ENCODE measurements around the gene S100A4.

The S100A4 gene

GRCh38 chr1:153561466-153561985 is 15.9 kb upstream of the S100A4 start:
- no peaks in the 10 kb centered on the region for H3K27me3 Mint-ChIP-seq
- H3K4me1 Mint-ChIP-seq (ENCODE audit: low read depth), result peaks cover 13% of the 10 kb centered on the region
- no peaks in the 10 kb centered on the region for H3K36me3 Mint-ChIP-seq (ENCODE audit: low read depth)
- H3K4me3 Mint-ChIP-seq, result no peak overlapping the region
- no peak for DNase-seq
- peak overlapping the region; percentile 40 for H3K27ac Mint-ChIP-seq
- no peaks in the 10 kb centered on the region for H3K9me3 Mint-ChIP-seq

DNA sequence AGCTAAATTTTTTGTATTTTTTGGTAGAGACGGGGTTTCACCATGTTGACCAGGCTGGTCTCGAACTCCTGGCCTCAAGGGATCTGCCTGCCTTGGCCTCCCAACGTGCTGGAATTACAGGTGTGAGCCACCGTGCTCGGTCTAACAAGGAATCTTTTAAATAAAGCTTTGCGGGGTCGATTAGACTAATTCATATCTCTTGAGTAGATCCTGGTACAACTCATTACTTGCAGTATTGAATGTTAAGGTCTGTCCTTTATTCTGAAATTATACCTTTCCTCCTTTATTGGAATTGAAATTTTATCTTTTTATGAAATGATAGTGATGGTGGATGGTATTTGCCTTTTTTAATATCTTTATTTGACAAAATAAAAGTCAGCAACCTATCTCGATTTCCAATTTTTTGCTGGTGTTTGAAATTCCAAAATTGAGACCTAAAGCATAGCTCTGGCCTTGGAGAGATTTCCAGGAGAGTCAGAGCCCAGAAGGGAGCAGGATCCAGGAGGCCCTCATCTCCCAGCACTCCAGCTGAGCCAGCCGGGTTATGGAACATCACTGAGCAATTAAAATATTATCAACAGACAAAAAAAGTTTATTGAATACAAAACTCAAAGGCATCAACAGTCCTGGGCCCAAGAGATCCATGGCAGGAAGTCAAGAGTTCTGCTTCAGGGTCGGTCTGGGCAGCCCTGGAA is 15.3 kb upstream of the S100A4 start:
- Mint-ChIP-seq H3K27ac (peak overlapping the region; percentile 40), H3K36me3 (ENCODE audit: low read depth) (no peaks in the 10 kb centered on the region), H3K9me3 (no peaks in the 10 kb centered on the region), H3K4me3 (no peak overlapping the region), H3K27me3 (no peaks in the 10 kb centered on the region), H3K4me1 (ENCODE audit: low read depth) (peaks cover 8% of the 10 kb centered on the region)
- no peak for DNase-seq

DNA sequence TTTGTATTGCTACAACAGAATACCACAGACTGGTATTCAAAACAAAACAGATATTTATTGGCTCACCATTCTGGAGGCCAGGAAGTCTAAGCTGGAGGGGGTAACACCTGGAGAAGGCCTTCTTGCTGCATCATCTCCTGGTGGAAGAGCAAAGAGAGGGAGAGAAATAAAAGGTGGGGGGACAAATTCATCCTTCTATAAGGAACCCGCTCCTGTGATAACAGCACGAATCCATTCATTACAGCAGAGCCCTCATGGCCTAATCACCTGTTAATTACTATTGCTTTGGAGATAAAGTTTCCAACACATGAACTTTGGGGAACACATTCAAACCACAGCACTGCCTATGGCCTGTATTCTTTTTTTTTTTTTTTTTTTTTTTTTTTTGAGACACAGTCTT is 14.6 kb upstream of the S100A4 start:
- Mint-ChIP-seq H3K27me3 (no peaks in the 10 kb centered on the region), H3K4me1 (ENCODE audit: low read depth) (peaks cover 1% of the 10 kb centered on the region), H3K4me3 (no peak overlapping the region), H3K9me3 (no peaks in the 10 kb centered on the region), H3K36me3 (ENCODE audit: low read depth) (no peaks in the 10 kb centered on the region), H3K27ac (no peak overlapping the region)
- DNase-seq, result no peak

- H3K36me3 Mint-ChIP-seq (ENCODE audit: low read depth), result no peaks in the 10 kb centered on the region
- DNase-seq, result no peak
- H3K4me1 Mint-ChIP-seq (ENCODE audit: low read depth), result no peaks in the 10 kb centered on the region
- H3K27me3 Mint-ChIP-seq, result no peaks in the 10 kb centered on the region
- H3K9me3 Mint-ChIP-seq, result no peaks in the 10 kb centered on the region
- no peak overlapping the region for H3K4me3 Mint-ChIP-seq
- no peak overlapping the region for H3K27ac Mint-ChIP-seq
Observed at GRCh38 chr1:153557877-153558276, 12.3 kb upstream of the S100A4 start.

DNA sequence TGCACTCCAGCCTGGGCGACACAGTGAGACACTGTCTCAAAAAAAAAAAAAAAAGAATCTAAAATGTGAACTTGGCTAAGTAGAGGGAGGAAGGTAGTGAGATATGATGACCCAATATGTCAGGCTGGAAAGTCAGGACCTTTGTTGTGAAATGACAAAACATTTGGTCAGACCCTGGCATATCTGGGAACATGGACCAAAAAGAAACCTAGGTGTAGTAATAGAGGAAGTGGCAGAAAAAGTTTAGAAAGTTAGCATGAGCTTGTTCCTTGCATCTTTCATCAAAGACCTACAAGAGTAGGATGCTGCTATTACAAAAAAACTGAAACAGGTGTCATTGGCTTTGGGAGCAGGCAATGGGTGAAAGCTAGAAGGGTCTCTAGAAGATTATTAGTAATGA is 10.7 kb upstream of the S100A4 start:
- Mint-ChIP-seq H3K4me3 (no peak overlapping the region), H3K4me1 (ENCODE audit: low read depth) (no peaks in the 10 kb centered on the region), H3K36me3 (ENCODE audit: low read depth) (no peaks in the 10 kb centered on the region), H3K9me3 (no peaks in the 10 kb centered on the region), H3K27me3 (no peaks in the 10 kb centered on the region), H3K27ac (no peak overlapping the region)
- DNase-seq, result no peak

DNA sequence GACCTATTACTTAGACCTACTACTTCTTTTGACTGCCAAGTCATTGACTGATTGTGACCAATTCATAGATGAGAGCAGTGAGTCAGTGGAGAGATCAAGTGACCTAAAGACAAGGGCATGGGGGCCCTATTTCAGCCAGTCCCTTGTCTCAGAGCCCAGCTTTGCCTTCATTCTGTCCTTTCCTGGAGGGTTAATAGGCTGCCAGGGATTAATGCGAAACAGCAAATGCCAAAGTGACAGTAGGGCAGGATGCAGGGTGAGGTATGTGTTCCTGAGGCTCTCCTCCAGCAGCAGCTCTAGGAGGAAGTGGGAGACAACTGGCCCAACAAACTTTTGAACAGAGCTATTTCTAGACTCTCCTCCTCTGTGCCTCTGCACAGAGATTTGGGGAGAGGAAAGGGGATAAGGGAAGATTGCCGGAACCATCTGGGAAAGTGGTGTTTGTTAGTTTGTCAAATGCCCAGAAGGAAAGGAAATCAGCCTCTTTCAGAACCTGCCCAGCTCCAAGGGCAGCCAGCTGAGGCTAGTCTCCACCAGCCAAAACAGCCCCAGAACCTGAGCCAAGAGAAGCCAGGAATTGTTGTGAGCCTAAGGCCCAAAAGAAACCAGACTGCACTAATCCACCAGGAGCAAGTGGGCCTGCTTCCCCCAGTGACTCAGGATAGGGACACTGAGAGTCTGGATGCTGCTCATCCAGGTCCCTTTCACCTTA is 8.4 kb upstream of the S100A4 start:
- no peak for DNase-seq
- H3K36me3 Mint-ChIP-seq (ENCODE audit: low read depth), result no peaks in the 10 kb centered on the region
- H3K9me3 Mint-ChIP-seq, result no peaks in the 10 kb centered on the region
- no peak overlapping the region for H3K27ac Mint-ChIP-seq
- no peaks in the 10 kb centered on the region for H3K4me1 Mint-ChIP-seq (ENCODE audit: low read depth)
- no peaks in the 10 kb centered on the region for H3K27me3 Mint-ChIP-seq
- H3K4me3 Mint-ChIP-seq, result no peak overlapping the region

- Mint-ChIP-seq H3K36me3 (ENCODE audit: low read depth) (no peaks in the 10 kb centered on the region), H3K27ac (no peak overlapping the region), H3K9me3 (no peaks in the 10 kb centered on the region), H3K4me1 (ENCODE audit: low read depth) (peaks cover 7% of the 10 kb centered on the region), H3K27me3 (no peaks in the 10 kb centered on the region), H3K4me3 (no peak overlapping the region)
- DNase-seq, result no peak
Observed at GRCh38 chr1:153553096-153553495, 7.5 kb upstream of the S100A4 start.

DNA sequence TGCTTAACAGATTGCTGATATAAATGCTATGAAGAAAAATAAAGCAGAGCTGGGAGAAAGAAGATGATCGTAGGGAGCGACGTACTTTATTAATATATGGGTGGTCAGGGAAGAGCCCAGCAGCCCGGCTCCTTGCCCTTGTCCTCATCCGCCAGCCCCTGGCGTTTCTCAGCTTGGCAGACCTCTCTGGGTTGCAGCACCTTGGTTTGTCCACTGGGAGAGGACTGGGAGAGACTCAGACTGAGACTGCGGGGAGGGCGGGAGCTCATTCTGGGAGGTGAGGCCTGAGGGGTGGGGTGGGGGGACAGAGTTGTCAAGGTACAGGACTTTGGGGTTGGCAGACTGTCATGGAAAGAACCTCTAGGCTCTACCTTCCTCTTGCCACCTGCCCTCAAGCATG is 6.7 kb upstream of the S100A4 start:
- Mint-ChIP-seq H3K4me3 (no peak overlapping the region), H3K36me3 (ENCODE audit: low read depth) (no peaks in the 10 kb centered on the region), H3K4me1 (ENCODE audit: low read depth) (peaks cover 9% of the 10 kb centered on the region), H3K9me3 (no peaks in the 10 kb centered on the region), H3K27me3 (no peaks in the 10 kb centered on the region), H3K27ac (no peak overlapping the region)
- no peak for DNase-seq

- no peak overlapping the region for H3K27ac Mint-ChIP-seq
- peaks cover 17% of the 10 kb centered on the region for H3K4me1 Mint-ChIP-seq (ENCODE audit: low read depth)
- H3K4me3 Mint-ChIP-seq, result no peak overlapping the region
- DNase-seq, result no peak
- H3K9me3 Mint-ChIP-seq, result no peaks in the 10 kb centered on the region
- H3K27me3 Mint-ChIP-seq, result no peaks in the 10 kb centered on the region
- H3K36me3 Mint-ChIP-seq (ENCODE audit: low read depth), result no peaks in the 10 kb centered on the region
Observed at GRCh38 chr1:153550827-153551500, 5.4 kb upstream of the S100A4 start.

DNA sequence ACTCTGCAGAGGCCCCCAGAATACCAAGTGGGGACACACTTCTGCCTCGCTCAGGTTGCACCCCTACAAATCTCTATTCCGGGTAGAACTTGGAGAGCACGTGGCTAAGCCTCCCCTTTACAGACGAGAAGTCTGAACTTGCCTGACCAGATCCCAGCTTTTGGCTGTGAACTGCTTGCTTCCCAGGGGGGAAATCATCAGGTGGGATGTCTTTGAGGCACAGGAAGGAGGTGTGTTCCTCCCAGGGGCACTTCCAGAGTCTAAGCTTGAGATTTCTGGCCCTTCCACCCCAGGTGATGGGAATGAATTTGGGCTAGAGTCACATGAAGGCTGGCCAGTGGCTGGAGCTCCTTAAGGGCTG is 4.8 kb upstream of the S100A4 start:
- Mint-ChIP-seq H3K9me3 (no peaks in the 10 kb centered on the region), H3K36me3 (ENCODE audit: low read depth) (no peaks in the 10 kb centered on the region), H3K27ac (no peak overlapping the region), H3K4me1 (ENCODE audit: low read depth) (peaks cover 23% of the 10 kb centered on the region), H3K4me3 (no peak overlapping the region), H3K27me3 (no peaks in the 10 kb centered on the region)
- DNase-seq, result no peak

- H3K36me3 Mint-ChIP-seq (ENCODE audit: low read depth), result peaks cover 2% of the 10 kb centered on the region
- H3K27me3 Mint-ChIP-seq, result no peaks in the 10 kb centered on the region
- no peaks in the 10 kb centered on the region for H3K9me3 Mint-ChIP-seq
- DNase-seq, result no peak
- no peak overlapping the region for H3K4me3 Mint-ChIP-seq
- peaks cover 28% of the 10 kb centered on the region for H3K4me1 Mint-ChIP-seq (ENCODE audit: low read depth)
- H3K27ac Mint-ChIP-seq, result no peak overlapping the region
Observed at GRCh38 chr1:153549741-153550397, 4.3 kb upstream of the S100A4 start.

- H3K36me3 Mint-ChIP-seq (ENCODE audit: low read depth), result peaks cover 10% of the 10 kb centered on the region
- no peak within 1 kb of the TSS for H3K27ac Mint-ChIP-seq
- no peaks in the 10 kb centered on the region for H3K27me3 Mint-ChIP-seq
- H3K4me3 Mint-ChIP-seq, result no peak within 1 kb of the TSS
- DNase-seq, result no peak
- peaks cover 37% of the 10 kb centered on the region for H3K4me1 Mint-ChIP-seq (ENCODE audit: low read depth)
- no peaks in the 10 kb centered on the region for H3K9me3 Mint-ChIP-seq
Observed at GRCh38 chr1:153548722-153549688, 3.4 kb upstream of the S100A4 start, which contains the start of gene S100A3. S100A3 (minus strand) TSS chr1:153549258; CDS start chr1:153548485, 773 bp downstream.

GRCh38 chr1:153547560-153548551 is 2.2 kb upstream of the S100A4 start:
- Mint-ChIP-seq H3K9me3 (no peaks in the 10 kb centered on the region), H3K27ac (no peak overlapping the region), H3K4me3 (no peak overlapping the region), H3K27me3 (no peaks in the 10 kb centered on the region), H3K4me1 (ENCODE audit: low read depth) (peaks cover 48% of the 10 kb centered on the region), H3K36me3 (ENCODE audit: low read depth) (peaks cover 22% of the 10 kb centered on the region)
- no peak for DNase-seq
